Measurements from ENCODE around the gene MNAT1.
"Not testable (repeated sequence)": the region's sequence is repeated elsewhere in the genome, so short reads cannot be mapped to it uniquely, and the experiment has no call there.

The MNAT1 gene

GRCh38 chr14:60734465-60735242, at the start of gene MNAT1:
TSS of gene MNAT1 (plus strand) at chr14:60734761. CDS start at chr14:60734863, 102 bp downstream.
- peak; percentile 47 for DNase-seq (ENCODE audit: low spot score)

DNA sequence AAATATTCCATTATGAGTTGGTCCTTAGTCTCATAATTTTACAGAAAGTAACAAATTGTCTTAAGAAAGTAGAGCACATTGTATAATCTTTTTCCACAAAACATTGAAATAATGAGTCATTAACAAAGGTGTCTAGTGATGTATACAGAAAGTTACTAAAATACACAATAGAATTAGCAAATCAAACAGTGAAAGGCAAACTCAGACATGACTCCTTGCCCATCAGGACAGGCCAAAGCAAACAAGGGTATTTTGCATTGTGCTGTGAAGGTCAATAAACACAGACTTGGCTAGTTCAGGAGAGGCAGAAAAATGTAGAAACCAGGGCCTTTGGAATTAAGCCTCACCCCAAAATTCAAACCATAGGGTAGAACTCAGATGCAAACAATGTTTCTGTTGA, 47.7 kb upstream of the MNAT1 start:
- no peak for DNase-seq (ENCODE audit: low spot score)

GRCh38 chr14:60691383-60692113, 43.0 kb upstream of the MNAT1 start:
- DNase-seq (ENCODE audit: low spot score), result no peak

- no peak for DNase-seq (ENCODE audit: low spot score)
Measured at GRCh38 chr14:60695327-60695726, 39.2 kb upstream of the MNAT1 start.

DNA sequence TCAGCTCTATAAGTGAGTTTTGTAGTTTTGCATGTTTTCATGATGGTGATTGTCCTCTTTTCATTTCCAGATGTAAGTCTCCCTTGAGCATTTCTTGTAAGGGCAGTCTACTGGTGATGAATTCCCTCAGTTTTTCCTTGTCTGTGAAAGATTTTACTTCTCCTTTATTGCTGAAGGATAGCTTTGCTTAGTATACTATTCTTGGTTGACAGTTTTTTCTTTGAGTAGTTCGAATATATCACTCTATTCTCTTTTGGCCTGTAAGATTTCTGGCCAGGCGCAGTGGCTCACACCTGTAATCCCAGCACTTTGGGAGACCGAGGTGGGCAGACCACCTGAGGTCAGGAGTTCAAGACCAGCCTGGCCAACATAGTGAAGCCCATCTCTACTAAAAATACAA, 34.0 kb upstream of the MNAT1 start:
- DNase-seq (ENCODE audit: low spot score), result no peak

- no peak for DNase-seq (ENCODE audit: low spot score)
Measured at GRCh38 chr14:60705100-60705499, 29.5 kb upstream of the MNAT1 start.

DNA sequence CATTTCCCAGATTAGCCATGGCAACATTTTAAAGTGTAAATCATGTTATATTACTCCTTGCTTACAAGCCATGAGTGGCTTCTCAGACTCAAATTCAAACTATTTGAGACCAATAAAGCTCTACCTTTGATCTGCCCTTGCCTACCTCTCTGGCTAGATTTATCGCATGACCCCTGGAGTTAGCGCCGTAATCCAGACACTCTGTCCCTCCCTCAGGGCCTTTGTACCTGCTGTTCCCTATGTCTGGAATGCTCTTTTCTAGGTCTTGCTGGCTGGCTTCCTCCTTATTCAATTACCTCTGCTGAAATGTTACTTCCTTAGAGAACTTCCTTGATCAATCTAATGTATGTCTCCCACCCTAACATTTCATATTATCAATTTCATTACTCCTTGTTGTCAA, 26.7 kb upstream of the MNAT1 start:
- DNase-seq (ENCODE audit: low spot score), result no peak

DNA sequence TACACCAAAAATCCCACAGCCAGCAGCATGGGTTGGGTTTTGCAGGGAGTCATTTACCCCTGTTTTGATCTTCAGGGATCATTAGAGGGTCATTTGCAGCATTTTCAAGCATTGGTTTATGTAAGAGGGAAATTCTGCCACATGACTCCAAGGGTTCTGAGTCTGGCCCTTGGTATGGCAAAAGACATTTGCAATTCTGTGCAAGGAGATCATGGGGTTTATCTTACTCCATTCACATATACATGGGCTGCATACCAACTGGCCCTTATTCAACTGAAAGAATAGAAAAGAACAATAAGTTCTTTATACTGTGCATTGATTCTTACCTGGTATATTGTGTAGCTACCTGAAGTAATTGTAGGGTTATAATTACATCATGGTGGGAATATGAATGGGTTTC, 24.1 kb upstream of the MNAT1 start:
- DNase-seq (ENCODE audit: low spot score), result no peak

DNA sequence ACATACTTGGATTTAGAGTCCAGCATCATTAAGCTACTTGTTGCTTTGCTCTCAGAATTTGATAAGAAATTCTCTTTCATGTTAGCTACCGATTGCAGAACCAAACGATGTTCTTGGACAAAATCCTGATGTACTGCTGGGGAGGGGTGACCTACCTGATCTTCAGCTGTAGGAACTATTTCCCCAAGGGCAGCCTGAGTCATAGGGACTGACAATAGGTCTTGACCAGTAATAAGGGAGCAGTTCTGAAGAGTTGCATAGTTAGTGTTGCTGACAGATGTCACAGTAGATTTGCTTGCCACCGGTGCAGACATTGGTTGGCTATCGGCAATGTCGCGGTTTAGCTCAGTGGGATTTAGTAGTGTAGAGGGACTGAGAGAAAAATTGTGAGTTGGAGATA, 21.0 kb upstream of the MNAT1 start:
- DNase-seq (ENCODE audit: low spot score), result no peak

DNA sequence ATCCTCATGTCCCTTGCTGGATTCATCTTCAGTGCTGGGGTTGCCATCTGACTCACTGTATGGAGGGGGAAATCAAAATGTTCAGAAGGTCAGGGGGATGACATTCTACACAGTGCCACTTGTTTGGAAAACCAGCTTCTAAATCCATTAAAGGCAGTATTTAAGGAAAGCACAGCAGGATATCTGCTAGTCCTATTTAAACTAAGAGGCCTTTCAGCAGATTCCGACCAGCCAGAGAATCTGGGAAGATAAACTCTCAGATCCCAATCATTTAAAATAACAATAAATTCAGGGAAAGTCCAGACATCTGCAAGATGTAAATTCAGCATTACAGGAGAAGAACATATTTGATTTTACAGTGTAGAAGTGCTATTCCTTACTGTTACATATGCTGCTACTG, 14.2 kb upstream of the MNAT1 start:
- DNase-seq (ENCODE audit: low spot score), result no peak

GRCh38 chr14:60720962-60721325, 13.6 kb upstream of the MNAT1 start:
- no peak for DNase-seq (ENCODE audit: low spot score)

GRCh38 chr14:60721326-60722106, 13.0 kb upstream of the MNAT1 start:
- DNase-seq (ENCODE audit: low spot score), result no peak

DNA sequence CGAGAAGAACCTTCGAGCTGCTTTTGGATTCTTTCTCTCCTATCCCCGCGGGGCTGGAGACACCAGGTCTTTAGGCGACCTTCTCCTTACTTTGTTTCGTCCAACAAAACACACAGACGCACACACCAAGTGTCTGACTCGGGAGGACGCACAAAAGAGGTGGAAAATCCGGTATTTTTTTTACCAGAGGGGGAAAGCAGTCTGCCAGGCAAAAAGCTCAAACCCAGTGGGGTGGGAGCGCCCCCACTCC, 12.5 kb upstream of the MNAT1 start:
- no peak for DNase-seq (ENCODE audit: low spot score)

DNA sequence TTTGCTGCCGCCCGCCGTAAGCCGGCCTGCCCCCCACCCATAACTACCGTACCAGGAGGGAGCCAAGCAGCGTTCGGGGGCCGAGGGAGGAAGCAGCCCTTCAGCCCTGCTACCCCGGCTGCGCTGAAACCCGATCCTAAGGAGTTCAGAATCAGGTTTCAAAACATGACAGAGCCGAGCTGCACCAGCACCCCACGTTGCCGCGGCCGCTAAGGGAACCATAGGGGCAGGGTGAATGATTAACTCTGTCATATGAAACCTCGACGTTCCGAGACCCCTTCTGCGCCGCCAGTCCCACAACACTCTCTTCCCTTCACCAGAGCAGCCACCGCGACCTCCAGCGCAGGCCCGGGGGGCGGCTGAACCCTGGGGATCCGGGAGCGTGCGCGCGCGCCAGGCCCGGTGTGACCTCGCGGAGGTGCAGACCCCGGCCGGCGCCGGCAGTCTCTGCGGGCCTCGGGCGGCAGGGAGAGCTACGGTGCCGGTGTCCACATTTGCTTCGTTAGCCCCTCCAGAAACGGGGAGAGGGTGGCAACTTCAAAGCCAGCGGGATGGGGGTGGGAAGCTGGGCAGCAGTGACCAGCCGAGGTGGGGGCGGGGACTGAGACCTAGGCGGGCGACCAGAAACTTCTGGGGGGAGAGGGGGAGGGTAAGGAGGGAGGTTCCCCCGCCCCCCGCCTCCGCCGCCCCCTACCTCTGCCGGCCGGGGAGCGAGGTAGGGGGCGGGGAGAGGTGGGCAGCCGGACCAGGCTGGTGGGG, 12.0 kb upstream of the MNAT1 start:
- DNase-seq (ENCODE audit: low spot score), result no peak

DNA sequence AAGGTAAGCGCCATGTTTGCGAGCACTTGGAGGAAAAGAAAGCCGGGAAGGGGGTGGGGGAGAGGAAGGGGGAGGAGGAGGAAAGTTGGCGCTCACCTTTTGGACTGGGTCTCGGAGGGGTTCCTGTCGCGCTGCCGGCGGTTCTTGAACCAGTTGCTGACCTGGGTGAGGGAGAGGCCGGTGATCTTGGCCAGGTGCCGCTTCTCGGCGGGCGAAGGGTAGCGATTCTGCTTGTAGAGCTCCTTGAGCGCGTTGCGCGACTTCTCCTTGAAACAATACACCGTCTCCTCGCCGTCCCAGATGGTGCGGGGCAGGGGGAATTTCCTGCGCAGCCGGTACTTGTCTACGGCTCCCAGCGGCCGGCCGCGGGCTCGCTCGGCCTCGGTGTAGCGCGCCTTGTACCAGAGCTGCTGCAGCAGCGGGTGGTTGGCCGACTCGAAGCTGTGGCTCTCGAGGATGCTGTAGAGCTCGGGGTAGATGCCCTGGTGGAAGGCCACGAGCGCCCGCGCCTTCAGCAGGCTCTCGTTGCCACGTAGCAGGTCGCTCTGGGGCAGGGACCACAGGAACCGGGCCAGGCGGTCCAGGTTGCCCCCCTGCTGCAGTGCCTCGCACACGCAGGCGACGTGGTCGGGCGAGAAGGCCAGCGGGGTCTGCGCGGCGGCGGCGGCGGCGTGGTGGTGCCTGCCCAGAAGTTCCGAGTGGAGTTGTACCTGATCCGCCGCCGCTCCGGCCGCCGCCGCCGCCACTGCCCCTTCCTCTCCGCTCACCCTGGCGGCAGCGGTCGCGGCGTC, 11.2 kb upstream of the MNAT1 start:
- DNase-seq (ENCODE audit: low spot score), result no peak

- DNase-seq (ENCODE audit: low spot score), result peak; percentile 26
Measured at GRCh38 chr14:60723907-60724618, 10.5 kb upstream of the MNAT1 start, which contains the start of gene SIX4. TSS of gene SIX4 (minus strand) at chr14:60724351. CDS start at chr14:60724074, 277 bp downstream.

GRCh38 chr14:60731291-60731690, 3.3 kb upstream of the MNAT1 start:
- DNase-seq (ENCODE audit: low spot score), result not testable (repeated sequence)

GRCh38 chr14:60732840-60733483, 1.6 kb upstream of the MNAT1 start:
- no peak for DNase-seq (ENCODE audit: low spot score)

DNA sequence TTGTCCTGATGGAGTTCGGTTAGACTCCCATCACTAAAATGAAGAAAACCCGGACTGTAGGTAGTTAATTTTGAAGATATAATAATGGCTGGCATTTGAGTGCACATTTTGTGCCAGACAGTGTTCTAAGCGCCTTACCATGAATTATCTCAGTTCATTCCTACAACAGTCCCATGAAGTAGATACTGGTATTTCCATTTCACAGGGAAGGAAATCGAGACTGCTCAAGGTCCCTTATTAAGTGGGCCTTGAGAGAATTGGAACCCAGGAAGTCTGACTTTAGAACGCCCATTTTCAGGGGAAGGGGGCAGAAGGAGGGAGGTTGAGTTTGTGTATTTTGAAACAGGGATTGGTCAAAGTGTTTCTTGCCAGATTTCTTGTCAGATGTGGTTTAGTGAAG, 855 bp downstream of the MNAT1 start:
- no peak for DNase-seq (ENCODE audit: low spot score)

DNA sequence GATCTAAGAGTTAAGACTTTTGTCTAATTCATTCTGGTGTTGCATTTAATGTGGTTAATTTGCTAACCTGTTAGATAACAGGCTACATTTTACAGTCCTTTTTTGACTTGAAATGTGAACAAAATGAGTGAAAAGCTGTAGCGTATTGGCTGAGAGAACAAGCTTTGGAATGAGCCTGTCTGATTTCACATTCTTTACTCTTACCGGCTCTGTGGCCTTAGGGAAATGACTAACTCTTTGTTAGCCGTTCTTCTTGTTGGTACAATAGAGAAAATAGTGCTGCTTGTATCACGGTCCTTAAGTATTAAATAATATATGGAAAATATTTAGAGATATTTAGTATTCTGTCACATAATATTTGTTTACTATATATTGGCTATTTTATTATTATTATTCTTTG, 1.9 kb downstream of the MNAT1 start:
- DNase-seq (ENCODE audit: low spot score), result peak; percentile 28

All from COLO829 (cell line).